GM12875 (cell line): Measurements from ENCODE around the gene KRT33B.
"Not testable (repeated sequence)": the region's sequence is repeated elsewhere in the genome, so short reads cannot be mapped to it uniquely, and the experiment has no call there.

ENCODE experiments used
- H3K4me3 ChIP-seq: one replicate; pipeline ENCODE4 v1.5.1; 2011; ENCODE audit warnings: low read depth, low read length, control low read depth
- CTCF ChIP-seq: IDR thresholded peaks from 2 replicates; pipeline ENCODE4 v1.5.1; 2011; ENCODE audit warnings: low read depth, mild to moderate bottlenecking, control low read depth, inconsistent platforms, low read length, moderate library complexity, borderline replicate concordance; ENCODE audit not compliant: insufficient read depth

Gene KRT33B

GRCh38 chr17:41403404-41404023 is 33.9 kb upstream of the KRT33B start:
- no peak overlapping the region for H3K4me3 ChIP-seq

DNA sequence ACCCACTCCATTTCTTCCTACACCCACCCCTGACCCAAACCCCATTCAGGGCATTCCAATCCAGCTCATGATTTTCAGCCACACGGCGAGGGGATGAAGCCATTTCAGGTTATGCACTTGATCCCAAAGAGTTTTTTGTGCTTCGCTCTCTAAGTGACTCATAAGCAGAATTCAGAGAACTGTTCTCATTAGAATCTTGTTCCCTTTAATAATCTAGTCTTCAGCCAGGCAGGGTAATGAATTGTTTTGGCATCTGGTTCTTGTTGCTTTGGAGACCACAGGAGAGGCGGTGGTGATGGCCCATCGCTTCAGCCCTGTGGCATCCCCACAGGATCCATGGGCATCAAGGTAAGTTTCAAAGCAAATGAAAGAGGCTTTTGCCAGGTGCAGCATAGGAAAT is 32.5 kb upstream of the KRT33B start:
- TF ChIP-seq CTCF, result no peak
- no peak overlapping the region for H3K4me3 ChIP-seq

More at GRCh38 chr17:41403404-41404023, 33.9 kb upstream of the KRT33B start:
- TF ChIP-seq CTCF, result no peak

DNA sequence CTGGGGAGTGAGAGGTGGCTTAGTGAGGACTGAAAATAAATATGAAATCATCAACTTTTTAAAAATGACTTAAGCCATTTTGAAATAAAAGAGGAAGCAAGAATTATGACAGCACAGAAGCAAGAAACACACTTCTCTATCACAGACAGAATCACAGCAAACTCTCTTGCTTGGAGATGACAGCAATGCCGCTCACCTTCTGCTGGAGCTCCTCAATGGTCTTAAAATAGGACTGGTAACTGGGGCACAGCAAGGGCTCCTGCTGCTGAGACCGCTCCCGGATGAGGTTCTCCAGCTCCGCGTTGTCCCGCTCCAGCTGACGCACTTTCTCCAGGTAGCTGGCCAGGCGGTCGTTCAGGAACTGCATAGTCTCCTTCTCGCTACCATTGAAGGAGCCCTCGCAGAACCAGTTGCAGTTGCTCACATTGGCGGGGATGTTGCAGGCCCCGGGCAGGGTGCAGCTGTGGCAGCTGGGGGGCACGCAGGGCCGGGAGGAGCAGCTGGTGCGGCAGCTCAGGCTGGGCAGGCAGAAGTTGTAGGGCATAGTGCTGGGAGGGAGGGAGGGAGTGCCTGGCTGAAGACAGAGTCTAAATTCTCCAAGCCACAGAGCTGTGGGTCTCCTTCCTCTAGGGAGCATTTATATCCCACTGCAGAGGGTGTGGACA is 27.5 kb upstream of the KRT33B start, which contains the start of gene KRT31:
Gene KRT31 (minus strand): TSS at position 613 of the 665 bp plus-strand sequence. CDS start 69 bp downstream, at position 544.
- no peak within 1 kb of the TSS for H3K4me3 ChIP-seq
- no peak for TF ChIP-seq CTCF

- TF ChIP-seq CTCF, result no peak
- H3K4me3 ChIP-seq, result no peak overlapping the region
Measured at GRCh38 chr17:41396340-41396739, 26.7 kb upstream of the KRT33B start.

GRCh38 chr17:41395611-41396010 is 26.0 kb upstream of the KRT33B start:
- no peak for TF ChIP-seq CTCF
- H3K4me3 ChIP-seq, result no peak overlapping the region

- not testable (repeated sequence) for H3K4me3 ChIP-seq
Measured at GRCh38 chr17:41395044-41395443, 25.4 kb upstream of the KRT33B start.

DNA sequence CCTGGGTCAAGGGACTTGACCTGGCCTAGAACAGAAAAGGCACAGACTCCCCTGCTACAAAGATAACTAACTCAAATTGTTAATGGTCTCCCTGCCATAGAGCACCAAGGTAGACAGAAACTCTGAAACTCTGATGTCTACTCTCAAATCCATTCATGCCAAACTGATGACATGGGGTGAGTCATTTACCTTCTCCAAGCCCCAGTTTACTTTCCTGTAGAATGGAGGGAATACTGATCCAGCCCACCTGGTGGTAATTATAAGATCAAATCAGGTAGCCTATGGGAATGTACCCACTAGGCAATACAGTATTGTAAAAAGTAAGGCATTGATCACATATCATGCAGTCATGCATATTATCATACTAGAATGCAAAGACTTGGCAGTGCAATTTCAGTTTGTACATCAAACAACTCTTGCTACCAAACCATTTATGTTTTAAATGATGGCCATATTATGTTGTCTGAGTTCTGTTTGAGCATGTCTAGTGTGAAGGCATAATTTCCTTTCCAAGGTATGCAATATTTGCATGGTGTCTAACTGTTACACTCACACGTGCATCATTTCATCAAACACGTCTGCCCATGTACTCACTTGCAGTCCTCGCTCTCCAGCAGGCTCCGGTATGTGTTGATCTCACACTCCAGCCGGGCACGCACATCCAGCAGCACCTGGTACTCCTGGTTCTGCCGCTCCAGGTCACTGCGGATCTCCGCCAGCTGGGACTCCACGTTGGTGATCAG is 24.8 kb upstream of the KRT33B start:
- TF ChIP-seq CTCF, result no peak
- H3K4me3 ChIP-seq, result no peak overlapping the region
